GM19238 (cell line): ENCODE measurements around the gene NPIPB2.
A peak's percentile ranks its signal among the peaks of the same experiment; 100 is the strongest.
"Not testable (repeated sequence)": the region's sequence is repeated elsewhere in the genome, so short reads cannot be mapped to it uniquely, and the experiment has no call there.

Source experiments
- DNase-seq: peaks from one replicate; pipeline ENCODE4 v3.0.0; 2011; ENCODE audit warnings: low spot score; ENCODE audit not compliant: insufficient read length

NPIPB2 gene

GRCh38 chr16:11962457-11962856 is 20.6 kb upstream of the NPIPB2 start:
- not testable (repeated sequence) for DNase-seq

- no peak for DNase-seq
These were observed 15.9 kb upstream of the NPIPB2 start for GRCh38 chr16:11957591-11958395.

GRCh38 chr16:11956558-11956957 is 14.7 kb upstream of the NPIPB2 start:
- no peak for DNase-seq

- DNase-seq = no peak
These were observed 13.9 kb upstream of the NPIPB2 start for GRCh38 chr16:11955713-11956123.

- DNase-seq = not testable (repeated sequence)
These were observed 11.7 kb upstream of the NPIPB2 start for GRCh38 chr16:11953576-11953975.

- DNase-seq = no peak
These were observed 8.5 kb upstream of the NPIPB2 start for GRCh38 chr16:11950388-11950787.

- peak; percentile 53 for DNase-seq
These were observed 7.7 kb upstream of the NPIPB2 start for GRCh38 chr16:11949527-11949926.

DNA sequence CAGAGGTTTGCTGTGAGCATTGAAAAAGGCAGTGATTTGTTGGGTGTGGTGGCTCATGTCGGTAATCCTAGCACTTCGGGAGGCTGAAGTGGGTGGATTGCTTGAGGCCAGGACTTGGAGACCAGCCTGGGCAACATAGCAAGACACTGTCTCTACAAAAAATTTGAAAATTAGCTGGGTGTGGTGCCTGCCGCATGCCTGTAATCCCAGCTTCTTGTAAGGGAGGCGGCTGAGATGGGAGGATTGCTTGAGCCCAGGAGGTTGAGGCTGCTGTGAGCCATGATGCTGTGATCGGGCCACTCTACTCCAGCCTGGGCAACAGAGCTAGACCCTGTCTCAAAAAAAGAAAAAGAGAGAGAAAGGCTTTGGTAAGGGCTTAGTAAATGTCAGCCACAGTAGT is 7.0 kb upstream of the NPIPB2 start:
- DNase-seq = no peak

- DNase-seq = no peak
These were observed 4.6 kb upstream of the NPIPB2 start for GRCh38 chr16:11946433-11946832.

DNA sequence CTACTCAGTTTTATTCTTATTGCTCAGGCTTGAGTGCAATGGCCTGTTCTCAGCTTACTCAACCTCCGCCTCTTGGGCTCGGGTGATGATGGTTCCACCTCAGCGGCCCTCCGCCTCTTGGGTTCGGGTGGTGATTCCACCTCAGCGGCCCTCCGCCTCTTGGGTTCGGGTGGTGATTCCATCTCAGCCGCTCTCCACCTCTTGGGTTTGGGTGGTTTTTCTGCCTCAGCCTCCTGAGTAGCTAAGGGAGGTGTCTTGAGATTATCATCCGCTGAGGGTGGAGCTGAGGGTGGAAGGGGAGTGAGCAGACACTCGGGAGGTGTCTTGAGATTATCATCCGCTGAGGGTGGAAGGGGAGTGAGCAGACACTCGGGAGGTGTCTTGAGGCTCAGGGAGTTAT is 14.5 kb downstream of the NPIPB2 start:
- not testable (repeated sequence) for DNase-seq

DNA sequence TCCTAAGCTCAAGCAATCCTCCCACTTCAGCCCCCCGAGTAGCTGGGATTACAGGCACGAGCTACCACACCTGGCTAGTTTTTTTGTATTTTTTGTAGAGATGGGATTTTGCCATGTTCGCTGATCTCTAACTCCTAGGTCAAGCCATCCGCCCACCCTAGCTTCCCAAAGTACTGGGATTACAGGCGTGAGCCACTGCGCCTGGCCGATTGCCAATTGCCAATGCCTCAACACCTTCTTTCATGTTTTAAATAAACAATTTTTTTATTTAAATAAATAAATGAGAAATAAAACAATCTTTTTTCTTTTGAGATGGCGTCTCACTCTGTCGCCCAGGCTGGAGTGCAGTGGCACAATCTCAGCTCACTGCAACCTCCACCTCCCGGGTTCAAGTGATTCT is 17.8 kb downstream of the NPIPB2 start:
- not testable (repeated sequence) for DNase-seq

GRCh38 chr16:11916524-11917285 is 25.1 kb downstream of the NPIPB2 start:
- DNase-seq = no peak

- DNase-seq = peak; percentile 96
These were observed 26.0 kb downstream of the NPIPB2 start, which contains the start of gene GSPT1 for GRCh38 chr16:11915644-11916523. GSPT1 (minus strand) TSS chr16:11915956; CDS start chr16:11915720, 236 bp downstream.

DNA sequence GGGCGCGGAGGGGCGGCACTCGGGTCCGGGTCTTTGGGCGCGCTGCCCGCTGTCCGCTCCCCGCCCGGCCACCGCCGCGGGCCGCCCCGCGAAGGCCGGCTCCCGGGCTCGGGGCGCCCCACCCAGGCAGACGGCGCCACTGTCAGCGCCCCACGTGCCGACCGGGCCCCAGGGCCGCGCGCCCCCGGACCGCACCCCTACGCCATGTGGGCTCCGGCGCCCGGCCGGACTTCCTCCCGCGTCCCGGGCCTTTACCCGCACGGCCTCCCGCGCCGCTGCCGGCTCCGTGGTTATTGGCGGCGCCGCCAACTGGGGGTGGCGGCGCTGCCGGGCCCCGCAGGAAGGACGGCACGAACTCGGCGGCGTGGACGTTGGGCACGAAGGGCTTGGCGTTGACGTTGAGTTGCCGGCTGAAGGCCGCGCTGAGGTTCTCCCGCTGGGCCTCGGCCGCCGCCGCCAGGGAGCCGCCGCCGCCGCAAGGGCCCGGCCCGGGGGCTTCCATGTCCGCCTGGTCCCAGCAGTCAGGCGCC is 26.7 kb downstream of the NPIPB2 start:
- peak; percentile 48 for DNase-seq

GRCh38 chr16:11914210-11915113 is 27.4 kb downstream of the NPIPB2 start:
- DNase-seq = peak; percentile 34

DNA sequence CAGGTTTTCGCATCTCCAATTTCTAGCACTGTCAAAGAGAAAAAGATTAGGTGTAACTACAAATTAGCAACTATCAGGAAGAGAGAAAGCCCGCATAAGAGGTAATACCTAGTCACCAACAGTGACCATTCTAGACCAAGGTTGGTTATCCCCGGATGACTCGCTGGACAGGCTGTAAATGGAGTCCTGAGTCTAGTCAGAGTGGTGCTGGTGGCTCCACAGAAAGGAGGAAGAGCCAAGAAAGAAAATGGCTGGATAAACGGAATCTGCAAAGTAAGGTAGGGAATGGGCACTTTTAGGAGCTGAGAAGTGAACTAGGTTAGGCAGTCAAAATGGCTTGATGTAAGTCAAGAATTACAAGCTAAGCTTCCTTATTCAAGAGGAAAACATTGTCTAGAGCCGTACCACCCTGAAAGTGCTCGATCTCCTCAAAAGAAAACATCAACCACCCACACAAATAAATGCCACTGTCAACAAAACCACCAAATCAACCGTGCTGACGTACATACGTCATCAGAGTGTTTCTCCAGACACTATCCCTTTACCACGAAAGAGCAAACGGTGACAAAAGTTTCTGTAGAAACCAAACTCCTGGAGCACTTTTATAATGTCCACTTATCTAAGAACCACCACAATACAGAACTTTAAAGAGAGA is 28.3 kb downstream of the NPIPB2 start:
- DNase-seq = no peak

GRCh38 chr16:11909653-11910545 is 31.9 kb downstream of the NPIPB2 start:
- DNase-seq = no peak

- DNase-seq = no peak
These were observed 34.5 kb downstream of the NPIPB2 start for GRCh38 chr16:11907160-11907970.
